HCT116 (cell line): Measurements from ENCODE around the gene NEURL4. TPM values are rescaled to one million over a fixed set of nuclear protein-coding genes. Genes with fewer than 3 reads are reported as not detected.
A peak's percentile ranks its signal among the peaks of the same experiment; 100 is the strongest.

ENCODE experiments used
- ATAC-seq: fragments of 200-7000 bp; cut with Tn5 transposase; 2 replicates; pipeline ENCODE4 v1.9.1; 2020; ENCODE audit warnings: mild to moderate bottlenecking, moderate library complexity
- BruUV-seq: library from RNA; stranded (reverse); fragments of 400-500 nt; replicated peaks from 2 replicates; lab custom pipeline; 2021; lab: Mats Ljungman, UMichigan
- CTCF ChIA-PET: fragments of 300-600 bp; sonication (Branson Sonifier 250); formaldehyde crosslinking; loops from one replicate; lab custom pipeline; 2021; ENCODE audit warnings: antibody characterized with exemption; lab: Charles Lee
- POLR2A ChIA-PET: fragments of 300-600, 350-600 bp; sonication (Branson Sonifier 250); formaldehyde crosslinking; loops from one replicate; lab custom pipeline; 2021; ENCODE audit warnings: antibody characterized with exemption; lab: Charles Lee
- RAD21 ChIA-PET, 2 experiments: fragments of 300-600 bp; sonication (Branson Sonifier 250); formaldehyde crosslinking; loops; one replicate each; lab custom pipeline; 2023; ENCODE audit warnings: low total read pairs in 2 of 2; ENCODE audit not compliant: uncharacterized antibody in 2 of 2, unreplicated experiment in 2 of 2, low non-redundant PET in 1 of 2; lab: Charles Lee
- DNase-seq: peaks from one replicate; pipeline ENCODE4 v3.0.0-alpha.2; 2010; ENCODE audit warnings: low read depth, low spot score
- H2AFZ ChIP-seq: fragments of 200-600 bp; shearing (Covaris generic), sonication (generic); 2 replicates; pipeline ENCODE4 v1.6.1; 2017; ENCODE audit warnings: low read depth, mixed run types, mixed read lengths, antibody characterized with exemption, low read length; ENCODE audit not compliant: poor library complexity, severe bottlenecking
- H3K27ac ChIP-seq: 2 replicates; pipeline ENCODE4 v1.5.1; 2012; ENCODE audit warnings: low read depth, low read length
- H3K27me3 ChIP-seq: fragments of 200-600 bp; sonication (generic); 2 replicates; pipeline ENCODE4 v1.6.1; 2016; ENCODE audit warnings: mixed run types, low read length, mixed read lengths; ENCODE audit not compliant: insufficient read depth
- H3K36me3 ChIP-seq, 2 experiments: fragments of 200-500 bp in 1 of 2; fragments of 200-600 bp in 1 of 2; sonication (Bioruptor generic) in 1 of 2; sonication (generic) in 1 of 2; 2 replicates each; pipeline versions ENCODE4 v1.5.1 to v1.6.1; 2014 to 2016; ENCODE audit warnings: low read length in 2 of 2, inconsistent platforms in 1 of 2, mixed read lengths in 1 of 2, mixed run types in 1 of 2; ENCODE audit not compliant: insufficient read depth in 2 of 2, control insufficient read depth in 1 of 2
- H3K4me1 ChIP-seq, 2 experiments: fragments of 200-600 bp in 1 of 2; sonication (generic) in 1 of 2; 2 replicates each; pipeline versions ENCODE4 v1.5.1 to v1.6.1; 2012 to 2017; ENCODE audit warnings: low read length in 2 of 2, inconsistent platforms in 1 of 2, mild to moderate bottlenecking in 1 of 2, mixed read lengths in 1 of 2, mixed run types in 1 of 2, moderate library complexity in 1 of 2; ENCODE audit not compliant: insufficient read depth in 2 of 2, control insufficient read depth in 1 of 2
- H3K4me2 ChIP-seq: fragments of 200-600 bp; sonication (generic); 2 replicates; pipeline ENCODE4 v1.6.1; 2017; ENCODE audit warnings: mixed run types, low read length, mixed read lengths
- H3K4me3 ChIP-seq, 2 experiments: fragments of 200-600 bp in 1 of 2; sonication (generic) in 1 of 2; replicated peaks in 1 of 2; 2 replicates each; pipeline ENCODE4 v1.5.1; 2011 to 2016; ENCODE audit warnings: low read length in 2 of 2, control low read depth in 1 of 2, low read depth in 1 of 2, mild to moderate bottlenecking in 1 of 2, mixed read lengths in 1 of 2, mixed run types in 1 of 2
- H3K79me2 ChIP-seq: fragments of 200-600 bp; sonication (generic); 2 replicates; pipeline ENCODE4 v1.6.1; 2017; ENCODE audit warnings: mild to moderate bottlenecking, mixed run types, low read length, moderate library complexity, mixed read lengths; ENCODE audit not compliant: insufficient read depth
- H3K9ac ChIP-seq: fragments of 200-600 bp; sonication (generic); 2 replicates; pipeline ENCODE4 v1.6.1; 2016; ENCODE audit warnings: low read length, mixed read lengths
- H3K9me2 ChIP-seq: fragments of 200-600 bp; sonication (generic), shearing (Covaris generic); 2 replicates; pipeline ENCODE4 v1.6.1; 2017; ENCODE audit warnings: mixed run types, mild to moderate bottlenecking, moderate library complexity; ENCODE audit not compliant: insufficient read depth
- H3K9me3 ChIP-seq, 2 experiments: fragments of 200-500 bp in 1 of 2; fragments of 200-600 bp in 1 of 2; sonication (Bioruptor generic) in 1 of 2; sonication (generic) in 1 of 2; 2 replicates each; pipeline ENCODE4 v1.6.1; 2014 to 2017; ENCODE audit warnings: low read length in 2 of 2, mixed read lengths in 2 of 2, inconsistent platforms in 1 of 2, low read depth in 1 of 2, mild to moderate bottlenecking in 1 of 2, mixed run types in 1 of 2, moderate library complexity in 1 of 2; ENCODE audit not compliant: control insufficient read depth in 1 of 2, insufficient read depth in 1 of 2
- H4K20me1 ChIP-seq: fragments of 200-600 bp; sonication (generic), shearing (Covaris generic); 2 replicates; pipeline ENCODE4 v1.6.1; 2017; ENCODE audit warnings: mixed run types, mild to moderate bottlenecking, moderate library complexity; ENCODE audit not compliant: insufficient read depth
- CBX3 ChIP-seq: IDR thresholded peaks from 2 replicates; pipeline ENCODE4 v1.6.1; 2012; ENCODE audit warnings: low read depth
- CEBPB ChIP-seq: IDR thresholded peaks from 2 replicates; pipeline ENCODE4 v1.6.1; 2012; ENCODE audit warnings: low read depth
- CTCF ChIP-seq, 3 experiments: fragments of 200-600 bp in 1 of 3; sonication (generic) in 1 of 3; IDR thresholded peaks in 2 of 3; conservative IDR thresholded peaks in 1 of 3; 2 replicates each; pipeline ENCODE4 v1.5.1; 2012 to 2017; ENCODE audit warnings: low read depth in 2 of 3, low read length in 2 of 3, antibody characterized with exemption in 1 of 3, borderline replicate concordance in 1 of 3, control low read depth in 1 of 3, mild to moderate bottlenecking in 1 of 3, mixed read lengths in 1 of 3, mixed run types in 1 of 3, moderate library complexity in 1 of 3; ENCODE audit not compliant: insufficient read depth in 1 of 3
- EZH2 ChIP-seq: fragments of 200-600 bp; sonication (generic); IDR thresholded peaks from 2 replicates; pipeline ENCODE4 v1.6.1; 2017; ENCODE audit warnings: antibody characterized with exemption, mixed run types
- MAX ChIP-seq: IDR thresholded peaks from 2 replicates; pipeline ENCODE4 v1.6.1; 2012
- RAD21 ChIP-seq: IDR thresholded peaks from 2 replicates; pipeline ENCODE4 v1.6.1; 2012; ENCODE audit warnings: low read depth, mild to moderate bottlenecking
- intact Hi-C: fragments of 100-400 bp; cut with micrococcal nuclease; formaldehyde crosslinking; loops from 2 replicates; pipeline ENCODE4 v1.10.0; 2022
- total RNA-seq: library from RNA; stranded (reverse); gene quantifications from one replicate; pipeline ENCODE4 v1.2.1, GENCODE V29; 2021; ENCODE audit not compliant: unreplicated experiment
- TF ChIP-seq, protein P1 (sequence below): IDR thresholded peaks from 2 replicates; pipeline ENCODE4 v1.6.1; 2012; ENCODE audit warnings: low read depth

NEURL4 gene
- total RNA-seq, 1 experiment from 2014 or later, result 56.9 TPM

- no peak for ATAC-seq
- Histone ChIP-seq H3K4me2 (peak overlapping the region; percentile 80), H3K79me2 (peaks cover 32% of the 10 kb centered on the region), H3K27me3 (no peaks in the 10 kb centered on the region), H3K27ac (peak overlapping the region; percentile 99), H2AFZ (no peak overlapping the region), H3K9ac (peak overlapping the region; percentile 88), H3K9me2 (no peaks in the 10 kb centered on the region), H3K4me3 (peak overlapping the region; percentile 79 to 89), H3K9me3 (no peaks in the 10 kb centered on the region), H4K20me1 (0 out of 2 replicates have a peak, but pooled peaks cover 4% of the 10 kb centered on the region), H3K36me3 (no peaks in the 10 kb centered on the region), H3K4me1 (peaks cover 29 to 69% of the 10 kb centered on the region in 2 experiments)
- ChIA-PET RAD21 (no interaction called here), POLR2A (no interaction called here), CTCF (no interaction called here)
- intact Hi-C loops, result loop anchor here (5.0 kb wide), 1 partner anchor 305 kb away; no protein-coding TSS in a partner anchor
- TSS peak; percentile 67 for BruUV-seq
- TF ChIP-seq CTCF (IDR thresholded peaks at IDR 0.05 in 2 of 3, conservative IDR thresholded peaks at IDR 0.05 in 1 of 3; ENCODE audit: borderline replicate concordance in 1 of 3, insufficient read depth in 1 of 3, low read depth in 2 of 3, low read length in 2 of 3) (peak in 1 of 3 experiments; percentile 73; a peak in 2 of 6 replicates), CEBPB (no peak)
- DNase-seq, result no peak
These were observed 23.4 kb upstream of the NEURL4 start for GRCh38 chr17:7352503-7352889.

DNA sequence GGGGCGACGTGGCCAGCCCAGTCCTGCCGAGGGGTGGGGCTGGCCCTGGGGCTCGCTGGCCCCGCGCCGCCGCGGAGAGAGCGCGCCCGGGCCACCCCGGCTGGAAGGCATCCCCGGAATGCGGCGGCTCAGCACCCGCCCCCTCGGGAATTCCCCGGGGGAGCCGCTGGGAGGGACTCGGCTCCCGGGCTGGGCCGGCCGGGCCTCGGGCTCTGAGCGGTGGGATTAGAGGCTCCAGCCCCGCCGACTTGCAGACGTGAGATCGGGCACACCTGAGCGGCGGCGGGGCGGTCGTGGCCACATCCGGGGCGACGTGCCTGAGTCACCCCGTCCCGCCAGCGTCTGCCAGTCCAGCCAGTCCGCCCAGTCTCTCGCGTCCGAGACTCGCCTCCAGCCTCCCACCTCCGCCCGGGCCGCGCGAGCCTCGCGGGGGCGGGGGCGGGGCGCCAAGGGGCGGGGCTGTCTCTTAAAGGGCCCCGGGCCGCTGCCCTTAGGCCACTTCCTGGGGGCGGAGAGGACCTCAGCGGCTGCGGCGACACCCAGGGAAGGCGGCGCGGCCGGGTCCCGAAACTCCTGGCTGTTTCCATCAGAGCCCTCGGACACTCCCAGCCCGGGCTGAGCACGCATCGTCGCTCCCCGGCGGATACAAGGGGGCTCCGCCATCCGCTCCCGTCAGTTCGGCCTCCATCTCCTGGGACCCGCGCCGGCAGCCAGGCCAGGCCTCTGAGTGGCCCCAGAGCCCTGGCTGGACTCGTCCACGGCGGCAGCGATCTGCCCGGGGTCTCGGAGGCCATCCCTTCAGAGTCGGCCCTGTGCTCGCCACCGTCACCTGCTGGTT lies 22.7 kb upstream of the NEURL4 start, which contains the start of gene KCTD11:
Gene KCTD11, plus strand, starts transcription at position 498 of the 838 bp plus-strand sequence.
- peaks cover 29 to 69% of the 10 kb centered on the region in 2 experiments for H3K4me1 ChIP-seq
- POLR2A ChIA-PET, result interaction anchor here (1.0 kb wide), 1 partner anchor 22 kb away, joined by 4 read pairs; no protein-coding TSS in a partner anchor
- TF ChIP-seq CEBPB (no peak), CBX3 (peak; percentile 67), CTCF (IDR thresholded peaks at IDR 0.05 in 2 of 3, conservative IDR thresholded peaks at IDR 0.05 in 1 of 3; ENCODE audit: borderline replicate concordance in 1 of 3, insufficient read depth in 1 of 3, low read depth in 2 of 3, low read length in 2 of 3) (peak in 1 of 3 experiments; percentile 60; a peak in 2 of 6 replicates), MAX (peak; percentile 74), EZH2 (no peak), RAD21 (no peak)
- TF ChIP-seq, protein P1, sequence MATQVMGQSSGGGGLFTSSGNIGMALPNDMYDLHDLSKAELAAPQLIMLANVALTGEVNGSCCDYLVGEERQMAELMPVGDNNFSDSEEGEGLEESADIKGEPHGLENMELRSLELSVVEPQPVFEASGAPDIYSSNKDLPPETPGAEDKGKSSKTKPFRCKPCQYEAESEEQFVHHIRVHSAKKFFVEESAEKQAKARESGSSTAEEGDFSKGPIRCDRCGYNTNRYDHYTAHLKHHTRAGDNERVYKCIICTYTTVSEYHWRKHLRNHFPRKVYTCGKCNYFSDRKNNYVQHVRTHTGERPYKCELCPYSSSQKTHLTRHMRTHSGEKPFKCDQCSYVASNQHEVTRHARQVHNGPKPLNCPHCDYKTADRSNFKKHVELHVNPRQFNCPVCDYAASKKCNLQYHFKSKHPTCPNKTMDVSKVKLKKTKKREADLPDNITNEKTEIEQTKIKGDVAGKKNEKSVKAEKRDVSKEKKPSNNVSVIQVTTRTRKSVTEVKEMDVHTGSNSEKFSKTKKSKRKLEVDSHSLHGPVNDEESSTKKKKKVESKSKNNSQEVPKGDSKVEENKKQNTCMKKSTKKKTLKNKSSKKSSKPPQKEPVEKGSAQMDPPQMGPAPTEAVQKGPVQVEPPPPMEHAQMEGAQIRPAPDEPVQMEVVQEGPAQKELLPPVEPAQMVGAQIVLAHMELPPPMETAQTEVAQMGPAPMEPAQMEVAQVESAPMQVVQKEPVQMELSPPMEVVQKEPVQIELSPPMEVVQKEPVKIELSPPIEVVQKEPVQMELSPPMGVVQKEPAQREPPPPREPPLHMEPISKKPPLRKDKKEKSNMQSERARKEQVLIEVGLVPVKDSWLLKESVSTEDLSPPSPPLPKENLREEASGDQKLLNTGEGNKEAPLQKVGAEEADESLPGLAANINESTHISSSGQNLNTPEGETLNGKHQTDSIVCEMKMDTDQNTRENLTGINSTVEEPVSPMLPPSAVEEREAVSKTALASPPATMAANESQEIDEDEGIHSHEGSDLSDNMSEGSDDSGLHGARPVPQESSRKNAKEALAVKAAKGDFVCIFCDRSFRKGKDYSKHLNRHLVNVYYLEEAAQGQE, result no peak

More for the DNA sequence above, 22.7 kb upstream of the NEURL4 start, which contains the start of gene KCTD11:
- Histone ChIP-seq H2AFZ (no peak within 1 kb of the TSS), H3K27me3 (no peaks in the 10 kb centered on the region), H3K79me2 (peaks cover 32% of the 10 kb centered on the region), H3K9me3 (no peaks in the 10 kb centered on the region), H3K36me3 (no peaks in the 10 kb centered on the region), H3K27ac (peak within 1 kb of the TSS; percentile 99), H3K9ac (peak within 1 kb of the TSS; percentile 88), H3K9me2 (no peaks in the 10 kb centered on the region), H4K20me1 (0 out of 2 replicates have a peak, but pooled peaks cover 4% of the 10 kb centered on the region), H3K4me3 (peak within 1 kb of the TSS; percentile 79 to 89), H3K4me2 (peak within 1 kb of the TSS; percentile 80)
- DNase-seq (peak; percentile 79), ATAC-seq (peak; percentile 76)
- no TSS peak for BruUV-seq
- intact Hi-C loops, result loop anchor here (2.0 to 5.0 kb wide), 3 partner anchors 45 to 305 kb away; partner anchors contain the start of genes EIF5A and POLR2A
- ChIA-PET RAD21 (no interaction called here), CTCF (interaction anchor here (0.9 to 1.1 kb wide), 2 partner anchors 22 to 85 kb away, joined by 3 read pairs; no protein-coding TSS in a partner anchor)
